Measurements from ENCODE around the gene PPP5C.

PPP5C gene

GRCh38 chr19:46384396-46384795, 37.5 kb downstream of the PPP5C start:
- TF ChIP-seq GATA2 (IDR thresholded peaks at IDR 0.05; ENCODE audit: low read depth, low read length) = no peak

- TF ChIP-seq GATA2 (IDR thresholded peaks at IDR 0.05; ENCODE audit: low read depth, low read length) (no peak), GATA3 (IDR thresholded peaks at IDR 0.05; ENCODE audit: low read depth, low read length) (no peak)
Measured at GRCh38 chr19:46385636-46386035, 38.7 kb downstream of the PPP5C start.

DNA sequence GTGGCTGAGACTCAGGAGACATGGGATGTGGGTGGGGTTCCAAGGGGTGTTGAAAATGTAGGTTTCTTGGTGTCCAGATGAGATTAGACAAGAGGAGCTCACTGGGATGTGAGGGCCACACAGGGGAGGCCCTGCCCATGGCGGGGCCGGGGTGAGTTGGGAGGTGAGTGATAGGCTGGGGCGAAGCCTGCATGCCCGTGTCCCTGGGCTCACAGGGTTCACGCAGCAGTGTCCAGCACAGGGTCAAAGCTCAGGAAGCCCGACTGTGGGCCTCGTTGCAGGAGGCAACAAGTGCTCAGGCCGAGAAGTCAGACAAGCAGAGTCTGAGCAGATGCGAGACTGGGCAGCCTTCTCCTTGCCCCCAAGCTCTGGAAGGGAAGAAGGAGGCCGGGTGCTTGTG, 39.3 kb downstream of the PPP5C start:
- no peak for TF ChIP-seq GATA3 (IDR thresholded peaks at IDR 0.05; ENCODE audit: low read depth, low read length)
- TF ChIP-seq GATA2 (IDR thresholded peaks at IDR 0.05; ENCODE audit: low read depth, low read length) = no peak

- TF ChIP-seq GATA2 (IDR thresholded peaks at IDR 0.05; ENCODE audit: low read depth, low read length) = no peak
- TF ChIP-seq GATA3 (IDR thresholded peaks at IDR 0.05; ENCODE audit: low read depth, low read length) = no peak
Measured at GRCh38 chr19:46386996-46387712, 40.3 kb downstream of the PPP5C start.

GRCh38 chr19:46387713-46388130, 40.8 kb downstream of the PPP5C start:
- TF ChIP-seq GATA3 (IDR thresholded peaks at IDR 0.05; ENCODE audit: low read depth, low read length) (no peak), GATA2 (IDR thresholded peaks at IDR 0.05; ENCODE audit: low read depth, low read length) (no peak)

DNA sequence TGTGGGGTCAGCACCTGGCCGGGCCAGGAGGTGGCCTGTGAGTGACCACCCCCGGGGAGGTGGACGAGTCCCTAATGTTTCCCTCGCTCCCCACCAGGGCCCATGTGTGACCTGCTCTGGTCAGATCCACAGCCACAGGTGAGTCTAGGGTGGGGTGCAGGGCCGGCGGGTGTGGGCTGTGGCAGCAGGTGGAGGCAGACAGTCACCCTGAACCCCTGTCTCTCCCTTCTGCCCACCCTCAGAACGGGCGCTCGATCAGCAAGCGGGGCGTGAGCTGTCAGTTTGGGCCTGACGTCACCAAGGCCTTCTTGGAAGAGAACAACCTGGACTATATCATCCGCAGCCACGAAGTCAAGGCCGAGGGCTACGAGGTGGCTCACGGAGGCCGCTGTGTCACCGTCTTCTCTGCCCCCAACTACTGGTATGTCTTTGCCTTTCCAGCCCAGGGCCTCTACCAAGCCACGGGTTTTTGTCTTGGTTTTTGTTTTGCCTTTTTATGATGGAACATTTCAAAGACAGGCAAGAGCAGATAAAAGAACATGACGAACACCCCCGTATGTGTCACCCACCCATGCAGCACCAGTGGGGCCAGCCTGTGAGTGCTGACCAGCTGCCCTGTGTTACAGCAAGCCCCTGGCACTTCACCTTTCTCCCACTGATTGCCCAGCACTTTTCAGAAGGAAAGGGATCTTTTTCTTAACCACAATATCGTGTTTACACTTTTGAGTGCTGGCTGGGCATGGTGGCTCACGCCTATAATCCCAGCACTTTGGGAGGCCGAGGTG, 41.6 kb downstream of the PPP5C start:
- TF ChIP-seq GATA2 (IDR thresholded peaks at IDR 0.05; ENCODE audit: low read depth, low read length) = no peak
- TF ChIP-seq GATA3 (IDR thresholded peaks at IDR 0.05; ENCODE audit: low read depth, low read length) = no peak

DNA sequence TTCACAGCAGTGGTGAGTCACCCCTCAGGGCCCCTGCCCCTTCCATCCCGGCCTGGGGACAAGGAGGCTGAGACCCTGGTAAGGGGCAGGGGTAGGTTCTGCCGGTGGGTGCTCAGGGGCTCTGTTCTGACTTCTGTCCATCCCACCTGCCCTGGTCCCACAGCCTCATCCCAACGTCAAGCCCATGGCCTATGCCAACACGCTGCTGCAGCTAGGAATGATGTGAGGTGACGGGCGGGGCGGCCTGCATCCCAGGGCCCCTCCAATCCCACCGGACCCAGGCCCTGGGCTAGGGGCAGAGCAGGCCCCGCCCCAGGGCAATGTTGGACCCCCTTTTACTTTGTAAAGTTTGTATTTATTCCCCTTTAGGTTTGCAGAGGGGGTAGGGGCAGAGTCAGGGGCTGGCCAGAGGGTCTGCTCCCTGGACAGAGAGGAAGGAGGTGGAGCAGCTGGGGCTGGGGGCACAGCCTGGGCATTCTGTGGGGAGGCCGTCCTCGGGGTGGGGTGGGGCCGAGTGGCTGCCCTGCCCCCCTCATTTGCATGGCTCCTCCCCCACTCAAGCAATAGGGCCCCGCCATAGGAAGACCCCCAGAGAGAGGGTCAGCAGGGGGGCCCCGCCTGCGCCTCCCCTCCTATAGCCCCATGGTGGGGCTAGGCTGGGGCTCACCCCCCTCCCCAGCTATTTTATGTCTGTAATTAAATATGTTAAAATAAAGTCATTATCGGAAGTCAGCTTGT, 43.4 kb downstream of the PPP5C start:
- no peak for TF ChIP-seq GATA3 (IDR thresholded peaks at IDR 0.05; ENCODE audit: low read depth, low read length)

DNA sequence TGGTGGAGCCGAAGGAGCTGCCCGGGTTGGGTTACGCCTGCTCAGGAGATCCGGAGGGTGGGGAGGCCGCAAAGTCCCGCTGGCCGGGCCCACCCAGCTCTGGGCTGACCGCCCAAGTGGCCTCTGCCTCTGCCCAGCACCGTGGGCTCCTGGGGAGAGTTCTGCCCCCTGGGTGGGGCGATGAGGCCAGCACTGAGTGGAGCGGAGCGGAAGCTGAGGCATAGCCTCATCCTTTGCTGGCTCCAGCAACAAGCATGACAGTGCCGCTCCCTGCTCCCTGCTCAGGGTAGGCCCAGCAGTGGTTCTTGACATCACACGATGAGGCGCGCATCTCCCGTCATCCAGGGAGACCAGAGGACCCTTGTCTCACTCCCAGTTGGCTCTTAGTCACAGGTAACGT, 44.0 kb downstream of the PPP5C start:
- no peak for TF ChIP-seq GATA2 (IDR thresholded peaks at IDR 0.05; ENCODE audit: low read depth, low read length)
- no peak for TF ChIP-seq GATA3 (IDR thresholded peaks at IDR 0.05; ENCODE audit: low read depth, low read length)

- no peak for TF ChIP-seq GATA3 (IDR thresholded peaks at IDR 0.05; ENCODE audit: low read depth, low read length)
- no peak for TF ChIP-seq GATA2 (IDR thresholded peaks at IDR 0.05; ENCODE audit: low read depth, low read length)
Measured at GRCh38 chr19:46391296-46392251, 44.7 kb downstream of the PPP5C start.

DNA sequence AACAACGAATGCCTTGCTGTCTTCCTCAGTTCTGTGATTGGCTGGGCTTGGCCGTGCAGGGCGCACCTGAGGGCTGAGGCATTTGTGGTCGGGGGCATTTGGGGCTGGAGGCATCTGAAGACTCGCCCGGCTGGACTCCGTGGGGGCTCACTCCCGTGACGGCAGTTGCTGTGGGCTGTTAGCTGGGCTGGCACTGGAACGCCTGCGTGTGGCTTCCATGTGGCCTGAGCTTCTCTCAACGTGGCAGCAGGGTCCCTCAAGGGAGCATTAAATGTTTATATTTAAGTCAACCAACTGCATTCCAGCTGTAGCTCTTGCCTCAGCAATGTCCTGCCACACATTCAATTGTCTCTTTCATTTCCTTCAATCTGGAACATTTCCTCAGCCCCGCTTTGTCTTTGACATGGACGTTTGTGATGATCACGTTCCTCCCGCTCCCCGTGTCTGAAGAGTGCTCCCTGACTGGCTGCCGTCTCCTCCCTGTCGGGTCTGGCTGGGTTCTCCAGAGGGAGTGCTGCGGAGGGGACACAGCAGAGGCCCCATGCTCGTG, 45.4 kb downstream of the PPP5C start:
- no peak for TF ChIP-seq GATA2 (IDR thresholded peaks at IDR 0.05; ENCODE audit: low read depth, low read length)
- no peak for TF ChIP-seq GATA3 (IDR thresholded peaks at IDR 0.05; ENCODE audit: low read depth, low read length)

GRCh38 chr19:46392837-46393236, 46.0 kb downstream of the PPP5C start:
- no peak for TF ChIP-seq GATA2 (IDR thresholded peaks at IDR 0.05; ENCODE audit: low read depth, low read length)
- no peak for TF ChIP-seq GATA3 (IDR thresholded peaks at IDR 0.05; ENCODE audit: low read depth, low read length)

GRCh38 chr19:46393456-46394401, 46.8 kb downstream of the PPP5C start:
- TF ChIP-seq GATA3 (IDR thresholded peaks at IDR 0.05; ENCODE audit: low read depth, low read length) = no peak
- no peak for TF ChIP-seq GATA2 (IDR thresholded peaks at IDR 0.05; ENCODE audit: low read depth, low read length)
